HG03045 (cell line): ENCODE results near the gene RNF17.

Source experiments
- ATAC-seq: cut with Tn5 transposase; IDR thresholded peaks from one replicate; pipeline ENCODE4 v1.9.1; 2021; ENCODE audit warnings: mild to moderate bottlenecking, moderate library complexity; ENCODE audit not compliant: unreplicated experiment

Gene RNF17

DNA sequence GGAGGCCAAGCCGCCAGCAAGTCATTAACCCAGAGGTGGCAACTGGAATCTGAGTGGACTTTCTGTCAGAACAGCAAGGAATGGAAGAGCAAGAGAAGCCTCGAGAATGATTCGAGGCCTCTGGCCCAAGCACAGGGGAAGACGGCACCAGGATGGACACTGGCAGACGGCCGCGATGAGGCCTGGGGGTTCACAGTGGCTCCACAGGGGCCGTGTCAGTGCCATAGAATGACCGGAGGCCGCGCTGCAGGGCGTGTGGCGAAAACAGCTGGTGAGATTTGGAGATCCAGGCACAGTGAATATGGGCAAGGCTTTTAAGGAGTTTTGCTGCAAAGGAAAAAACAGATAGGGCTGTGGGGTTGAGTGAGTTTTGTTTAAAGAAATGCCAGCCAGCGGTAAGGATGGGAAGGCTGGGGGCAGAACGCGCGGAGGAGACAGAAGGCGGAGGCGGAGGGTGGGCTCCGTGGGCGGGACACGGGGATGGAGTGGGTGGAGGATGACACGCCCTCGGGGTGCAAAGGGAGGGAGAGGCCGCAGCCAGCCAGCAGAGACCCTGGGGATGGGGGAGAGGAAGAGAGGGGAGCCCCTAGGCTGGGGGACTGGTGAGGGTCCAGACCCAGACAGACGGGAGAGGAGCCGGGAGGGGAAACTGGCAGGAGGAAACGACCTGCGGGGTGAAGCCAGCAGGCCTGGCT is 130.5 kb downstream of the RNF17 start:
- ATAC-seq = no peak

DNA sequence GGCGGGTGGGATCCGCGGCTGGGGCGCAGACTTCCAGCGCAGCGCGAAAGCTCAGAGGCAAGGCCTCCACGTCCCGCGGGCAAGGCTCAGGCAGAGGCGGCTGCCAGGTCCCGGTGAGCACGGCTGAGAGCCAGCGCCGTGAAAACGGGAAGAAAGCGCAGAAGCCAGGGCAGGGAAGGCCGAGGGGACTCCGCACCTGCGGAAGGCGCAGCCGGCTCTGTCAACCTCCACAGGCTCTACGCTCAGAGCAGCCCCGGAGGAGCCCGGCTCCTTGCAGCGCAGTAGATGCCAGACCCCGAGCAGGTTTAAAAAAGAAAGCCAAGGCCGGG is 131.0 kb downstream of the RNF17 start:
- no peak for ATAC-seq

DNA sequence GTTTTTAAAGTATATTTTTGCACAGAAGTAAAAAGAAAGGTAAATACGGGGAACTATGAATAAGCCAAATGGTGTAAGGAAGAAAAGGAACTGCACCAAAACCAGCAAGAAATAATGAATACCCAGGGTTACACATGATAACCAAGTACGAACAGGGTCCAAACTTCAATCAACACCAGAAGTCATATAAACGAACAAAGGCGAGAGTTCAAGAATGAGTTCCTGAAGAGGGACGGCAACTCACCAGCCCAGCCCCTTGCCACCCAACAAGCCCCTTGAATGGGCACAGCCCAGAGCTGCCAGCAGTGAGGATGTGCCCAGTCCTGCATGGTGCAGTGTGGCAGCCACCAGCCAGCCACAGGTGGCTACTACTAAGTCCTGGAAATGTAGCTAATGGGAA is 132.1 kb downstream of the RNF17 start:
- no peak for ATAC-seq

DNA sequence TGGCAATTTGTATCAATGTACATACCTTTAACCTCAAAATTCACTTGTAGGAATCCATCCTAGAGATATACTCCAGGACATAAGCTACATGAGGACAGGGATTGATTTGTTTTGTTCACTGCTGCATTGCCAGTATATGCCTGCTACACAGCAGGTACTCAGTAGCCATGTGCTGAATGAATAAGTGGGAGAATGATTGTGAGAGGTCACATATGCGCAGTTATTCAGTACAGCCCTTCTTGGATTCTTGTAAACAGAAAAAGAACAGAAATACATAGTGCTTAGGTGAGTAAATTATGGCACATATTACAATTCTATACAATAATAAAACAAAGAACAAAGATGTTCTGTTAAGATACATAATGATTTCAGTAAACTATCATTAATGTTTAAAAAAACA is 133.3 kb downstream of the RNF17 start:
- no peak for ATAC-seq

DNA sequence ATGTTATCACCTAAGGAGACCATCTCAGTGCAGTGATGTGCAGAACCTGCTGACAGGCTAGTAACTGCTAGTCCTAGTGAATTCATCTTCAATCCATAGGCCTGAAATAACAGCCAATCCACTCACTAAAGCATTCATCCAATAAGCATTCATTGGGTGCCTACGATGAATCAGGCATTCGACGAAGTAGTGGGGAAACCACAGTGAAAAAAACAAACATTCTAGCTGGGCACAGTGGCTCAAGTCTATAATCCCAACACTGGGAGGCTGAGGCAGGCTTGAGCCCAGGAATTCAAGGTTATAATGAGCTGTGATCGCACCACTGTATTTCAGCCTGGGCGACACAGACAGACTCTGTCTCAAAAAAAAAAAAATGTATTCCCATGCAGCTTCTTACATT is 135.6 kb downstream of the RNF17 start:
- ATAC-seq = no peak

DNA sequence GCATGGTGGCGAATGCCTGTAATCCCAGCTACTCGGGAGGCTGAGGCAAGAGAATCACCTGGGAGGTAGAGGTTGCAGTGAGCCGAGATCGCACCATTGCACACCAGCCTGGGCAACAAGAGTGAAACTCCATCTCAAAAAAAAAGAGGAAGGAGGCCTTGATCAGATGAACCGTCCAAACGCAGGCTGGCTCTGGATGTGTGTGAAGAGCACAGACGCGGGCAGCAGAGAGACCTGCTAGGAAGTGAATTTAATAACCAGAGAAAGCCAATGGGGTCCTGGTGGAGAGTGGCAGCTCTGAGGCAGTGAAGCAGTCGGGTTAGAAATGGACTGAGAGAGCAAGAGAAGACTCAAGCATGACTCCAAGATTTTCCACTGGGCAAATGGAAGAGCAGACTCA is 136.5 kb downstream of the RNF17 start:
- ATAC-seq = no peak

DNA sequence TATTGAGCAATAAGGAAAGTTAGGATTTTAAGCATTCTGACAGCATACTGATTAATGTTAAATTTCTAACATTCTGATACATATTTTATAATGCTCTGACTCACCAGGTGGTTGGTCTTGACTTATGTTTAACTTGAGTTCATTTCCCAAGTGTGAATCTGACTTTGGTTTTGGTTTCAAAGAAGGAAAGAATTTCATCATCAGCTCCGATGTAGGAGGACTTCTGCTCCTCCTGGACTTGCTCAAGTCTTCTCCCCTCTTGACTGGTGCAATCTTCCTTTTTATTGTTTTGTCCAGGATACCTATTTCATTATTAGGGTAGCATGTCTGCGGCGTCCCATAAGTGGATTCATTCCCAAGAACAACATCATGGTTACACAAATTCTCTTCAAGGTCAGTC is 141.3 kb downstream of the RNF17 start:
- ATAC-seq = no peak

DNA sequence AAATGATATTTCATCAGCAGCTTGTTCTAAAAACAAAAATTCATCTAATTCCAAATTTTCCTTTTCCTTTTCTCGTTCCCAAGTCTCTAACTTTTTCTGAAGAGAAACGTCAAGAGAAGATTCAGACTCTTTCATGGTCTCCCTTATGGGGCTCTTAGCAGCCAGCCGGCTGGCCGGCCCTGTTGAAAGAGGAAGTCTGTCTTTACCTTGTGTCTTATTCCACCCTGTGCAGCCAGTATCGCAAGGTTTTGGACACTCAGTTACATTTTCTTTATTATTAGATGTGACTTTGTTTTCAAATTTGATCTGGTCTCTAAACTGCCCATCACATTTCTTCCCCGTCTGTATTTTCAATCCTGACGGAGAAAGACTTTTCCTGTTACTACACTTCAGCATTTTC is 142.3 kb downstream of the RNF17 start:
- no peak for ATAC-seq

DNA sequence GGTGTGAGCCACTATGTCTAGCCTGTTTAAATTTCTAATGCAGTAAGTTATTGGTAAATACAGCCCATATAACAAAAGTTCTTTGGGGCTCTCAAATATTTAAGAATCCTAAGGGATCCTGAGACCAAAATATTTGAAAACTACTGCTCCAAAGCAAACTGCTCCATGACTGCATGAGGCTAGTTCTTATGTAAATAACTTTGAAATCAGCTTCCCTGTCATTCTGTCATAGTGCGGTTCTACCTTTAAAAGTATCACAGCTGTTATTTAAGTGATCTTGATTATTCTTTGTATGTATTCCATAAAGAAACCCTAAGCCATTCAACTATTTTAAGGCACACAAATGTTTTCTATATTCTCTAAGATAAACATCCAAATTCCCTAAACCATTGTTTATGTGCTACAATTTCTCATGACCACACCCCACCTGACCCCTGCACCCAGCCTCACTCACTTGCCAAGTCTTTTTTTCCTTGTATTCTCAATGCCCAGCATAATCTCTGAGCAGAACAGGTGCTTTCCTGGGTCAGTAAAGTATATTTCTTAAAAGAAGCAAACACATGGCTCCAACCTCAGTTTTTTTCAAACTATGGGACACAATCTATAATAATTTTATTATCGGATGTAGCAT is 146.6 kb downstream of the RNF17 start:
- ATAC-seq = no peak

DNA sequence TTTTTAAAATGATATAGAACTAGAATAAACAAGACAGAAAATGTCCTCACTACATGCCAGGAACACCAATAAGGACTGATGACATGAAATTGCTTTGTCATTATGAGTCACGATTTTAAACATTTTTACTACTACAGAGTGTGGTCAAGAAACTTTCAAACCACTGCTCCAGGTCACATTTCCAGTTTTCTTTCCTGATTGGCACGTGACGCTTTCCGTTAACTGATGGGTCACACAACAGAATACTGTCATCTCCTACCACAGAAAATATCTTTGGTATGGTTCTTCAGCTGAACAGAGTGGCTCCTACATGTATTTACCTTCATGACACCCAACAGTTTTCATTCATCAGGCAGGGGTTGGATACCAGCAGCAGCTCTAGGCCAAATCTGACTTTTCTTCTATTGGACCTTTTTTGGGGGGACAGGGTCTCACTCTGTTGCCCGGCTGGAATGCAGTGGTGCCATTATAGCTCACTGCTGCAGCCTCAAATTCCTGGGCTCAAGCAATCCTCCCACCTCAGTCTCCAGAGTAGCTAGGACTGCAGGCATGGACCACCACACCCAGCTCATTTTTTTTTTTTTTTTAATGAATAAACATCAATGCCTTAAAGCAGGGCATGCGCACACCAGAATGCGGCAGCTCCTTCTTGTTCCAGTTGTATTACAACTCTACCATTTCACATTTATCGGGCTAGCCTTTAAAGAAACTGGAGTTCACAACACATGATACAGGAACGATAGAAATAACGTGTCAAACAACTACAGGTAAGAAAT is 147.4 kb downstream of the RNF17 start:
- no peak for ATAC-seq

DNA sequence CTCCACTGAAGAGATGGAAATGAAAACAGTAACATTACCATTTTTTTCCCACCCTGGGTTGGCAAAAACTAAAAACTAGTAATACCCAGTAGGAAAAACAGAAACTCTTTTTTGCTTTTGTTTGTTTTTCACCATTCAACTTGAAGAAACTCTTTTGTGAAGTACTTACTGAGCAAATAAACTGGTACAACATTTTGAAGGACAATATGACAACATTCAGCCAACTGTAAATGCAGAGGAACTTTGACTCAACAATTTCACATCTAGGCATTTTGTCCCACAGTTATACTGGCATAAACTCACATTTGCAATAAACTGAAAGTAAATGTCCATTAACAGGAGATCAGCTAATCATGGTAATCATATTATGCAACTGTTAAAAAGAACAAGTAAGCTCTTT is 152.5 kb downstream of the RNF17 start:
- no peak for ATAC-seq

DNA sequence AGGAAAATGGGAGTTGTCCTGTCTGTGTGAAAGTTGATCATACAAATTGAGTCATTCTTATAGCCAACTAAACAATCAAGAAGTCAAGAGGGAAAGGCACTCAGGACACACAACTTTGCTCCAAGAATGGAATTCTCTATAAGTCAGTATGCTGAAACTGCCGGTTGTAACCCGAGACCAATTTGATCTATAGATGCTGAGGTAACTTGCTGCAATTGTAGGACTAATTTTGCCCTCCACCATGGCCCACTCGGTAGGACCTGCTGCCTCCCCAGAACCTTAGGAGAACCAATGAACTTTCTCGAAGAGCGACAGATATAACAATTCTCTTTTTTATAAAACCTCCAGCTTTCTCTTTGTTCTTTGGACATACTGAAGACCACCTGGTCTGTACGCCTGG is 157.0 kb downstream of the RNF17 start:
- no peak for ATAC-seq

DNA sequence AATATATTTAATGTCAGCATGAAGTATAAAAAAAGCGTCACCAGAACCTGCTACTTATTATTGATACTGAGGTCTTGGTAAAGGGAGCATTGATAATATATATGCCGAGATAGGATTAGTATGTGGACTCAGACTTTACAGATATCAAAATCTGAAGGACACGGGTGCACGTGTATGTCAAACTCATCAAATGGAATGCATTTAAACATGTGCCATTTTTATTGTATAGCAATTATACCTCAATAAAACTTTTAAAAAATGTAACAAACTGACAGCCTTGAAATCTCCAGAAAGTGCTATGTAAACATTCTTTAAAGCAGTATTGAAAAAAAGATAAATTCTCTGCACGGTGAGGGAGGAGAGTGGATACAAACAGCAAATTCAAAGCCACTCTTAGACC is 157.9 kb downstream of the RNF17 start:
- no peak for ATAC-seq

DNA sequence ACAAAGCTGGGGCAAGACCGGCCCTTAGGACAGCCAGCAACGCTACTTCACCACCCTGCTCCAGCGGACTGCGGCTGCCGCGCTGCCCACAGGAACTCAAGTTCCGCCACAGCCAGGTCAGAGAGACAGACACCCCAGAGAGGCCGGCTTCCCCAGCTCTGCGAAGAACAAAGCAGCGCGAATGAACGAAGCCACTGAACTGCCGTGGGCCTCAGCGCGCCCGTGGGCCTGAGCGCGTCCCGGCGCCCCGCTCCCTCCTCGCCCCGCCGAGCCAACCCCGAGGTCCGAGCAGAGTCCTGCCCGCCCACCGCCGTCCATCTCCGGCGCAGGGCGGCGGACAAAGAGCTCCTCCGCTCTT is 158.4 kb downstream of the RNF17 start:
- no peak for ATAC-seq

DNA sequence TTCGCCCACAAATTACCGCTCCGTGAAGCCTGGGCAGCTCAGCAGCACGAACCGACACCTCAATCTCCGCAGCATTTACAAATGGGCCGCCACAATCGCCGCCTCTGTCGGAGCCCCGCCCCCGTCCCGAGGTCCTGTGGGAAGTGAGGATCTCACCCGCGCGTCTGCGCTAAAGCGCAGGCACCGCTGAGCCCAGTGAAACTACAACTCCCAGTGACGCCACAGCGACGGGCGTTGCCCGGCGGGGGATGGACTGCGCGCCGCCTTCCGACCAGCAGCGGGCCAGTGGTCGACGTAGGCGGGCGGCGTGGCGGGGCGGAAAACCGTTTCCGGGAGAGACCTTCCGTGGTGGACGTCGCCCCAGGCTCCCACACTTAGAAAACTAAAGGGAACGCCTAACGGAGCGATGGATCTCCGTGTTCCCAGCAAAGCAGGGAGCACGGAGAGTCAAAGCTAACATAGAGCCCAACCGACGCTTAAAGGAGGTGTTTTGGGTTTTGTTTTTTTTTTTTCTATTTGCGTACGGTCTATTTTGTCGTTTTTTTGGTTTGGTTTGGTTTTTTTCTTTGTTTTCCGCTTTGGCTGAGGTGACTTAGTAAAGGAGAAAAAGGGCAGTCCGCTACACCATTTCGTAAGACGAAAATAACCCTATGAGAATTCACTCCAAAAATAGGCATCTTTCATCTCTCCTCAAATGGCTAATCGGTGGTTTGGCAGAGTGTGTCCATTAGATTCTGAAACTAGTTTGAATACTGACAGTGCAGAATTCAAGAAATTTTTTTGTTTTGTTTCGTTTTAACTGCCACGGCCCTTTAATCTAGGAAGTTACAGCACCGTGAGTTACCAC is 159.0 kb downstream of the RNF17 start:
- ATAC-seq = peak; percentile 96

DNA sequence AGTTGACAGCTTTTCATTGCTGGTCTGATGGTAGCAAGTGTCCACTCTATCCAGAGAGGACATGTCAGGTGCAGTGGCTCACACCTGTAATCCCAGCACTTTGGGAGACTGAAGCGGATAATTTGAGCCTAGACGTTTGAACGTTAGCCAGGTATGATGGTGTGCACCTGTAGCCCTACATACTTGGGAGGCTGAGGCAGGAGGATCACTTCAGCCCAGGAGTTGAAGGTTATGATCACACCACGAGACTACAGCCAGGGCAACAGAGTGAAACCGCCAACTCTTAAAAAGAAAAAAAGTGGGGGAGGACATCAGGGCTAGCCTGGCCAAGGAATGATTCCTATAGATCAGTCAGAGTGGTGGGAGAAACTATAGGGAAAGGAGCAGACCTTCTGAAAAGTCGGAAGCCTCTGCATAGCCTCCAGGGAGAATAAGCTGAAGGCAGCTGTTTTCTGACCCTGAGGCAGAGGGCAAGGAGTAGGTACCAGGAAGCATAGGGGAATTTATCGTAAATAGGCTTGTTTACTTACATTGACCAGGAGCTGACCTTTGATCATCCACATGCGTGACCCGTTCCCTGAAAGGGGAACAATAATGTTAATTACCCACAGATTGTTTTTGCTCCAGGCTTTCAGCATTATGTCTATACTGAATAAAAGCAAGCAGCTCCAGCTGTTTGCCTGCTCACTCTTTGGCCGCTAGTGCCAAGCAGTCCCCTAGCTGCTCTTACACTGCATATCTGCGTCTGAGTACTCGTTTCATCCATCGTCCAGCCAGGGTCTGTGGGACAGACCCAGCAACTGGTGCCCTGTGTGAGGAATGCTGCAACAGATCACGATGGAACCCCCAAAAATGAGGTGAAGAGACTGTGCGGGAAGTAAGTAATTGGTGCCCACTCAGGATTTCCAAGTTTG is 161.6 kb downstream of the RNF17 start:
- no peak for ATAC-seq

DNA sequence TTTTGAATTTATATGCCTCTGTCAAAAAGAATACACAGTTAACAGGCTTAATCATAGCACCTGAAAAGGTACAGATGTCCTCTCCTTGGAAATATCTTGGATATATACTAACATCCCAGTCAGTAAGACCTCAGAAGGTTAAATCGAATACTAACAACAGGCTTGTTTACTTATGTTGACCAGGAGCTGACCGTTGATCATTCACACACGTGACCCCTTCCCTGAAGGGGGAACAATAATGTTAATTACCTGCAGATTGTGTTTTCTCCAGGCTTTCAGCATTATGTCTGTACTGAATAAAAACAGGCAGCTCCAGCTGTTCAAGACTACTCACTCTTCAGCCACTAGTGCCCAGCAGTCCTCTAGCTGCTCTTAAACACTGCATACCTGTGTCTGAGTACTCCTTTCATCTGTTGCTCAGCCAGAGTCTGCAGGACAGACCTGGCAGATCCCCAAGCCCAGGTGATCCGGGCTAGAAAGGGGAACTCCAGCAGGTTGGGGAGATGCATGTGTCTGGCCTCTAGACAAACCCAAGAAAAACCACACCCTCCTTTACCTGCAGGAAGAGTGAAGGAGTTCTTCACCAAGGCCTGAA is 163.9 kb downstream of the RNF17 start:
- no peak for ATAC-seq

DNA sequence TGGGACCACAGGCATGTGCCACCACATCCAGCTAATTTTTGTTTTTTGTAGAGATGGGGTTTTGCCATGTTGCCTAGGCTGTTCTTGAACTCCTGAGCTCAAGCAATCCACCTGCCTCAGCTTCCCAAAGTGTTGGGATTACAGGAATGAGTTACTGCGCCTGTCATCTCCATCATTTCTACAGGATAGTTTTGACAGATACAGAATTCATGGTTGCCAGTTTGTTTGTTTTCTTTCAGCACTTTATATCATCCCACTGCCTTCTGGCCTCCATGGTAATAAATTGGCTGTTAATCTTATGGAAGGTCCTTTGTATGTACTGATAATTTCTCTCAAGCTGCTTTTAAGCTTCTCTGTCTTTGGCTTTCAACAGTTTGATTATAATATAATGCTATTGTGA is 165.2 kb downstream of the RNF17 start:
- no peak for ATAC-seq
